Retinal pigment epithelial cell (primary cell): ENCODE data around the gene CADPS.
A peak's percentile ranks its signal among the peaks of the same experiment; 100 is the strongest.

ENCODE experiments used
- DNase-seq: peaks from one replicate; pipeline ENCODE4 v3.0.0-alpha.2; 2010; ENCODE audit warnings: low read depth
- H3K4me3 ChIP-seq: 2 replicates; pipeline ENCODE4 v1.5.1; 2011; ENCODE audit warnings: mild to moderate bottlenecking, low read length, control low read depth, moderate library complexity
- CTCF ChIP-seq: conservative IDR thresholded peaks from 2 replicates; pipeline ENCODE4 v1.5.1; 2011; ENCODE audit warnings: low read depth, low read length, control low read depth, inconsistent platforms

CADPS gene

GRCh38 chr3:62873761-62874710 is 1.2 kb downstream of the CADPS start:
- peak overlapping the region; percentile 44 for H3K4me3 ChIP-seq
- no peak for DNase-seq
- no peak for TF ChIP-seq CTCF

- TF ChIP-seq CTCF = peak; percentile 42
- peak overlapping the region; percentile 44 for H3K4me3 ChIP-seq
- DNase-seq = no peak
These were observed 1.8 kb downstream of the CADPS start for GRCh38 chr3:62873451-62873760.

GRCh38 chr3:62872318-62872717 is 2.9 kb downstream of the CADPS start:
- no peak overlapping the region for H3K4me3 ChIP-seq
- no peak for DNase-seq
- TF ChIP-seq CTCF = no peak

- TF ChIP-seq CTCF = no peak
- no peak overlapping the region for H3K4me3 ChIP-seq
- DNase-seq = no peak
These were observed 4.9 kb downstream of the CADPS start for GRCh38 chr3:62870321-62870720.

GRCh38 chr3:62863648-62864047 is 11.6 kb downstream of the CADPS start:
- DNase-seq = no peak
- no peak overlapping the region for H3K4me3 ChIP-seq
- TF ChIP-seq CTCF = no peak

GRCh38 chr3:62859203-62859791 is 15.9 kb downstream of the CADPS start:
- no peak for DNase-seq
- no peak overlapping the region for H3K4me3 ChIP-seq
- TF ChIP-seq CTCF = no peak

- no peak for DNase-seq
- no peak for TF ChIP-seq CTCF
- H3K4me3 ChIP-seq = no peak overlapping the region
These were observed 29.2 kb downstream of the CADPS start for GRCh38 chr3:62845996-62846395.
